DMS114 treated with DMSO at 0.1 percent for 48 hours (cell line): ENCODE results near the gene VDAC1.
"Not testable (repeated sequence)": the region's sequence is repeated elsewhere in the genome, so short reads cannot be mapped to it uniquely, and the experiment has no call there.

Experiments
- DNase-seq: peaks from one replicate; lab custom pipeline; 2025; ENCODE audit not compliant: unreplicated experiment; lab: John Stamatoyannopoulos, UW

The VDAC1 gene

GRCh38 chr5:133995883-133996563 lies 8.8 kb downstream of the VDAC1 start:
- DNase-seq: no peak

GRCh38 chr5:133995341-133995740 lies 9.4 kb downstream of the VDAC1 start:
- no peak for DNase-seq

- DNase-seq: no peak
These were observed 9.8 kb downstream of the VDAC1 start for GRCh38 chr5:133994990-133995333.

GRCh38 chr5:133994297-133994989 lies 10.3 kb downstream of the VDAC1 start:
- DNase-seq: no peak

GRCh38 chr5:133993185-133993936 lies 11.4 kb downstream of the VDAC1 start:
- no peak for DNase-seq

- DNase-seq: no peak
These were observed 12.2 kb downstream of the VDAC1 start for GRCh38 chr5:133992429-133993155.

- DNase-seq: no peak
These were observed 13.4 kb downstream of the VDAC1 start for GRCh38 chr5:133991171-133991910.

GRCh38 chr5:133990396-133990795 lies 14.4 kb downstream of the VDAC1 start:
- DNase-seq: no peak

GRCh38 chr5:133985540-133986180 lies 19.1 kb downstream of the VDAC1 start:
- DNase-seq: no peak

GRCh38 chr5:133983674-133984073 lies 21.1 kb downstream of the VDAC1 start:
- no peak for DNase-seq

GRCh38 chr5:133981714-133982113 lies 23.1 kb downstream of the VDAC1 start:
- no peak for DNase-seq

GRCh38 chr5:133980652-133981051 lies 24.1 kb downstream of the VDAC1 start:
- DNase-seq: no peak

GRCh38 chr5:133978943-133979342 lies 25.8 kb downstream of the VDAC1 start:
- DNase-seq: no peak

GRCh38 chr5:133977858-133978257 lies 26.9 kb downstream of the VDAC1 start:
- no peak for DNase-seq

- no peak for DNase-seq
These were observed 27.5 kb downstream of the VDAC1 start for GRCh38 chr5:133977161-133977787.

GRCh38 chr5:133975546-133975945 lies 29.2 kb downstream of the VDAC1 start:
- not testable (repeated sequence) for DNase-seq

GRCh38 chr5:133974142-133974541 lies 30.6 kb downstream of the VDAC1 start:
- DNase-seq: no peak

- no peak for DNase-seq
These were observed 34.4 kb downstream of the VDAC1 start for GRCh38 chr5:133970325-133970909.

GRCh38 chr5:133969654-133970324 lies 35.0 kb downstream of the VDAC1 start:
- DNase-seq: no peak
